ENCODE measurements around the gene CENPX. TPM values are rescaled to one million over a fixed set of nuclear protein-coding genes. Genes with fewer than 3 reads are reported as not detected.
A peak's percentile ranks its signal among the peaks of the same experiment; 100 is the strongest.

Gene CENPX
- total and polyA plus RNA-seq, 2 of the 13 experiments (the other 11 are each of a cell fraction or from before 2014, with no cell fraction given), result 92.7 to 170 TPM

- TF ChIP-seq AFF4 (CRISPR knock-in tag; IDR thresholded peaks at IDR 0.05), result no peak
- no peak for TF ChIP-seq MBNL3 (CRISPR knock-in tag; conservative IDR thresholded peaks at IDR 0.05)
- no peak for TF ChIP-seq ZNF264 (CRISPR knock-in tag; IDR thresholded peaks at IDR 0.05)
- TF ChIP-seq ZNF83 (CRISPR knock-in tag; IDR thresholded peaks at IDR 0.05; ENCODE audit: borderline replicate concordance), result no peak
- TF ChIP-seq ZSCAN22 (CRISPR knock-in tag; IDR thresholded peaks at IDR 0.05), result 0 out of 2 replicates have a peak, but pooled peaks have one; percentile 62
- no peak for TF ChIP-seq GRHL1 (CRISPR knock-in tag; conservative IDR thresholded peaks at IDR 0.05)
- peak; percentile 35 for TF ChIP-seq TAF15 (IDR thresholded peaks at IDR 0.05; ENCODE audit: low read depth, low read length, poor library complexity, severe bottlenecking)
- no peak for TF ChIP-seq EEA1 (CRISPR knock-in tag; IDR thresholded peaks at IDR 0.05; ENCODE audit: borderline replicate concordance)
- TF ChIP-seq ZNF567 (CRISPR knock-in tag; IDR thresholded peaks at IDR 0.05; ENCODE audit: borderline replicate concordance), result no peak
- TF ChIP-seq, protein P1, sequence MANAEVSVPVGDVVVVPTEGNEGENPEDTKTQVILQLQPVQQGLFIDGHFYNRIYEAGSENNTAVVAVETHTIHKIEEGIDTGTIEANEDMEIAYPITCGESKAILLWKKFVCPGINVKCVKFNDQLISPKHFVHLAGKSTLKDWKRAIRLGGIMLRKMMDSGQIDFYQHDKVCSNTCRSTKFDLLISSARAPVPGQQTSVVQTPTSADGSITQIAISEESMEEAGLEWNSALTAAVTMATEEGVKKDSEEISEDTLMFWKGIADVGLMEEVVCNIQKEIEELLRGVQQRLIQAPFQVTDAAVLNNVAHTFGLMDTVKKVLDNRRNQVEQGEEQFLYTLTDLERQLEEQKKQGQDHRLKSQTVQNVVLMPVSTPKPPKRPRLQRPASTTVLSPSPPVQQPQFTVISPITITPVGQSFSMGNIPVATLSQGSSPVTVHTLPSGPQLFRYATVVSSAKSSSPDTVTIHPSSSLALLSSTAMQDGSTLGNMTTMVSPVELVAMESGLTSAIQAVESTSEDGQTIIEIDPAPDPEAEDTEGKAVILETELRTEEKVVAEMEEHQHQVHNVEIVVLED (CRISPR knock-in tag; IDR thresholded peaks at IDR 0.05; ENCODE audit: borderline replicate concordance), result no peak
- no peak for TF ChIP-seq SKIL (CRISPR knock-in tag; IDR thresholded peaks at IDR 0.05; ENCODE audit: borderline replicate concordance)
- TF ChIP-seq BRF2 (CRISPR knock-in tag; IDR thresholded peaks at IDR 0.05), result no peak
- peak; percentile 60; the same call in 1 of the 2 replicates for TF ChIP-seq POLR2G (IDR thresholded peaks at IDR 0.05; ENCODE audit: low read depth, low read length)
- no peak for TF ChIP-seq ZFP41 (CRISPR knock-in tag; IDR thresholded peaks at IDR 0.05; ENCODE audit: borderline replicate concordance)
- TF ChIP-seq DNMT3B (CRISPR knock-in tag; conservative IDR thresholded peaks at IDR 0.05), result no peak
Observed at GRCh38 chr17:81976332-81977210, 46.1 kb downstream of the CENPX start (continued).

All from HepG2 (cell line).